Measurements from ENCODE around the gene RIT1.
"Not testable (repeated sequence)": the region's sequence is repeated elsewhere in the genome, so short reads cannot be mapped to it uniquely, and the experiment has no call there.

RIT1 gene

GRCh38 chr1:155933591-155934096, 22.5 kb upstream of the RIT1 start:
- peak; percentile 42 for DNase-seq

GRCh38 chr1:155932487-155932886, 21.3 kb upstream of the RIT1 start:
- no peak for DNase-seq

DNA sequence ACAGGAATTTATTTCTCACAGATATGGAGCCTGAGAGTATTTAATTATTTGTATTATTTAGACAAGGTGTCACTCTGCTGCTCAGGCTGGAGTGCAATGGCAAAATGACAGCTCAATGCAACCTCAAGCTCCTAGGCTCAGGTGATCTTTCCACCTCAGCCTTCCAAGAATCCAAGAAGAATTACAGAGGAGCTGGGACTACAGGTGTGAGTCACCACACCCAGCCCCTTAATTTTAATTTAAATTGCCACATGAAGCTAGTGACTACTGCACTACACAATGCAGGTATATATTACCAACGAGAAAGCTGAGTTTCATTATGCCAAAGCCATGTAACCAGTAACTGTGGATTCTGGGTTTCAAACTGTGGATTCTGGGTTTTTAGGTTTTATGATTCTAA, 20.9 kb upstream of the RIT1 start:
- no peak for DNase-seq

DNA sequence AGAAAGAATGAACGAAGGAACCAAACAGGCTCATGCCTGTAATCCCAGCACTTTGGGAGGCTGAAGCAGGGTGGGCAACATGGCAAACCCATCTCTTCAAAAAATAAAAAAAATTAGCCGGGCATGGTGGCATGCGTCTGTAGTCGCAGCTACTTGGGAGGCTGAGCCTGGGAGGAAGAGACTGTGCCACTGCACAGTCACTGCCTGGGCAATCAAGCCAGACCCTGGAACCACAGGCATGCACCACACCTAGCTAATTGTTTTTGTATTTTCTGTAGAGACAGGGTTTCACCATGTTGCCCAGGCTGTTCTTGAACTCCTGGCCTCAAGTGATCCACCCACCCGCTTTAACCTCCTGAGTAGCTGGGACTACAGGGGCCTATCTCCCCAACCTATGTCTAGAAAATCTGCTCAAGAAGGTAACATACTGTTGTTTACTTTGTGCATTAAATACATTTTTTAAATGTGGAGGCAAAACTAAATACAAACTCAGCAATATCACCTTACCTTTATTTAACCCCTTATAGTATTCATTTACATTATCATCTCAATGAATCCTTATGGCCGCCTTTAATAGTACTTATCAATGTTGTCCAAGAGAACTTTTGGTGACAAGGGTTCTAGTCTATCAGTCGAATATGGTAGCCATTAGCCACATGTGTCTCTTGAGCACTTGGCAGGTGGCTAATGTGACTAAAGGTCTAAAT, 20.3 kb upstream of the RIT1 start:
- no peak for DNase-seq

- DNase-seq, result not testable (repeated sequence)
These were observed 19.6 kb upstream of the RIT1 start for GRCh38 chr1:155930725-155931124.

GRCh38 chr1:155929057-155929456, 17.9 kb upstream of the RIT1 start:
- DNase-seq, result no peak

GRCh38 chr1:155925506-155925905, 14.4 kb upstream of the RIT1 start:
- no peak for DNase-seq

DNA sequence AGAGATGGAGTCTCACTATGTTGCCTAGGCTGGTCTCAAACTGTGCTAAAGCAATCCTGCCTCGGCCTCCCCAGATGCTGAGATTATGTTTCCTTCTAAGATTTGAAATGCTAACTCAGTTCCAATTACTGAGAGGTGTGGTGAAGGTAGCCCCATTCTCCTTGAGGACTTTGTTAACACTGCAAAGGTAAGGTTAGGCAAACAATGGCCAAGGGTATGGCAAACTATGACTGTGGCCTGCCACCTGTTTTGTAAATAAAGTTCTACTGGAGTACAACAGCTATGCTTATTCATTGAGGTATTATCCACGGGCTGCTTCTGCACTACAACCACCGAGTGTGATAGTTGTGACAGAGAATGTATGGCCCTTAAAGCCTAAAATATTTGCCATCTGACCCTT, 9.6 kb upstream of the RIT1 start:
- no peak for DNase-seq

GRCh38 chr1:155919801-155920200, 8.7 kb upstream of the RIT1 start:
- DNase-seq, result no peak

DNA sequence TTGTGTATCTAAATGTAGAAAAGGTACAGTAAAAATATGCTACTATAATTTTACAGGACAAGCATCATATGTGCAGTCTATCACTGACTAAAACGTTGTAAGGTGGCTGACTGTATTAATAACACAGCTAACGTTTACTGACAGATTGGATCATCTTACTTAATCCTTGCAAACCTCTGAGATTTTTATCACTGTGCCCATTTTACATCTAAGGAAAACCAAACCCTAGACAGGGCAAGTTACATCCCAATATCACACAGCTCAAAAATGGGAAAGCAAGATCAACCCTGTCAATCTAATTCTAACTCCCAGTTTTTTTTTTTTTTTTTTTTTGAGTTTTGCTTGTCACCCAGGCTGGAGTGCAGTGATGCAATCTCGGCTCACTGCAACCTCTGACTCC, 7.5 kb upstream of the RIT1 start:
- DNase-seq, result no peak

DNA sequence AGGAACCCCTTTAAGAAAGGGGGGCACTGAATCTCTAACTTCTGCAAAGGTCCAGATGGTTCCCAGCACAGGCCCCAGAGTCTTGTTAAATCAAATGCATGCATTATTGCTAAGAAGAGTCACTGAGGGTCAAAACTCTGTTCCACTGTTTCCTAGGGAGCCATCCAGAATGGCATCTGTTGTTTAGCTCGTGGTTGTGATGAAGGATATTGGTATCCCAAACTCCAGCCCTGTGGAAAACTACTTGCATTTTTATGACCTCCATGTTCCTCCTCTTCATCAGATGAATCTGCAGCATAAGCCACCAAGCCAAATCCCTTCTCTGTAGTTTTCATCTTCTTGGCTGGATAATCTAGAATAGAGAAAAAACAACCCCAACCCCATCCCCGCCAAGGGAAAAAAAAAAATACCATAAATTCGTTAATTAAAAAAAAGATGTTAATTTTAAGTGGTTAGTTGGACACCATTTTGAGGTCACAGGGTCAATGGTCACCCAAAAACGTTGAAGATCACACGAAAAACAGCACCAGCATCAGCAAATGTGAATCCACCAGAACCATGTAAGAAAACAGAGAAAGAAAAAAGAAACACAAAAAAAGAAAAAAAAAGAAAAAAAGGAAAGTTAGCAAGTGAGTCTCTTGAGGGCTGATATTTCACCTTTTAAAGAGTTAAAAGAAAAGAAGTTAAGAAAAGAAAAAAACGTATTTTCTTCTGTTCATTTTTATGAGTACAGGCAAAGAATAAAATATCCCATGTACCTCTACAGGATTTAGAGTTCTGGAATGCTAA, 3.0 kb upstream of the RIT1 start:
- no peak for DNase-seq

GRCh38 chr1:155912056-155912536, 947 bp upstream of the RIT1 start:
- DNase-seq, result no peak

DNA sequence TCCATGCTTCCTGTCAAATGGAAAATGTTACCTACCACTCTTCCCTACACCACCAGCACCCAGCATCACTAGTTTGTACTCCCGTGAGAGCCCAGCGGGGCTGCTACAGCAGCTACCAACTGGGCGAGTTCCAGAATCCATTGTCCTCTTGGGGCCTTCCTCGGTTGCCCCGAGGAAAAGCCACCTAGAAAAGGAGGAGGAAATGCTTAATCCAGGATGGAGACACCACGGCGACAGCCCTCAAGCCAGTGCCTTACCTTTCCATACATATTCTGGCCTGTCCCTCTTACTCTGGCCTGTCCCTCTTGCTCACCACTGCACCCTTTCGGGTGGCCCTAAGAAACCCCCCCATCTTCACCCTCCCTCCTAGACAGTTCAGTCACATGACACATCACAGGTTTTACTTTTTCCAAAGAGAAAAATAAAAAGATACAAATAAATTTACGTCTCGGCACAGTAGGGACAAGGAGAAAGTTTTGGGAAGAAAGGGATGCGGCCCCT, 478 bp downstream of the RIT1 start:
- DNase-seq, result peak; percentile 61

DNA sequence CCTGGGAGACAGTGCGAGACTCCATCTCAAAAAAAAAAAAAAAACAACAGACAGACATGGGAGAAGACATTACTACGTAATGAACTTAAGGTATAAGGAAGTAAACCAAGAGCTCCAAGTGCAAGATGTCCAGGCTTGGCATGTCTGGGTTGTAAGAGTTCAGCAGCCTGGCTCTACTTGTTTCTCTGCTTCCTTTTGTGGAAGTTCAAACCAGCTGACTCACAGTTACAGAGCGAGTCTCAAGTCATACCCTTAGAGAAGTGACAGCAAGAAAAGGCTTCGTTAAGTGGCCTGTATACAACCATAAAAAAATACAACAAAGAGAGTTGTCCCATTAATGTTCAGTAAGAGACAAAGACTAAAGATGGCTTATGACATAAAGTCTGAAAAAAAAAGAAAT, 1.3 kb downstream of the RIT1 start:
- DNase-seq, result peak; percentile 83

DNA sequence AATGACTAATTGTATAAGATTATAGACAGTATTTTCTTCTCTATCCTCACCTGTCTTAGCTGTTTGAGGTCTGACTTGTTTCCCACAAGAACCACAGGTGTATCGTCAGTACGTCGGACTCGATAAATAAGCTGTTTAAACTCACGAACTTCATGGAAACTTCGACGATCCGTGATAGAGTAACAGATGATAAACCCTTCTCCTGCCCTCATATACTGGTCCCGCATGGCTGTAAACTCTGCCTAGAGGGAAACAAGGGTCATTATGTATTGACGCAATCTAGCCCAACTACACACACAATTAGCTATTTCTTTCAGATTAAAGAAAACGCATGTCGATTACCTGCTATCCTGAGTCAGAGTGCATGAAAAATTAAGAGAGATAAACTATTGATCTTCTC, 6.9 kb downstream of the RIT1 start:
- DNase-seq, result no peak

DNA sequence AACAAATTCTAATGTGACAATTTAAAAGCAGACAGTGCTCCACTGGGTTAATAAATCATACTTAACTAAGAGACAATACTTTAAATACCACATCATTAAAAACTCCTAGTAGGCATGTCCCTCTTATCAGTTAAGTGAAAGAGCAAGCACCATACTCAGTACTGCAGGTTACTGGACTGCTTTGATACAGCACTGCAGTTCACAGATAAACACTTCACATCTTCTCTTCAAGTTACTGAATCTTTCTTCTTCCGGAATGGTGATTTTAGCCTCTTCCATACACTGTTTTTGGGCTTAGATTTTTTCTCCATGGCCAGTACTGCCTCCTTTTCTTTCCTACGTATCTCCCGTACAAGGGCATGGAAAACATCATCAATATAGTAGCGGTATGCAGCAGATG, 11.0 kb downstream of the RIT1 start:
- DNase-seq, result peak; percentile 64

GRCh38 chr1:155899683-155900082, 11.5 kb downstream of the RIT1 start:
- no peak for DNase-seq

GRCh38 chr1:155898888-155899287, 12.3 kb downstream of the RIT1 start:
- DNase-seq, result no peak

GRCh38 chr1:155897746-155898145, 13.4 kb downstream of the RIT1 start:
- DNase-seq, result no peak

- not testable (repeated sequence) for DNase-seq
These were observed 14.7 kb downstream of the RIT1 start for GRCh38 chr1:155896476-155896875.

- not testable (repeated sequence) for DNase-seq
These were observed 15.5 kb downstream of the RIT1 start for GRCh38 chr1:155895617-155896016.

DNA sequence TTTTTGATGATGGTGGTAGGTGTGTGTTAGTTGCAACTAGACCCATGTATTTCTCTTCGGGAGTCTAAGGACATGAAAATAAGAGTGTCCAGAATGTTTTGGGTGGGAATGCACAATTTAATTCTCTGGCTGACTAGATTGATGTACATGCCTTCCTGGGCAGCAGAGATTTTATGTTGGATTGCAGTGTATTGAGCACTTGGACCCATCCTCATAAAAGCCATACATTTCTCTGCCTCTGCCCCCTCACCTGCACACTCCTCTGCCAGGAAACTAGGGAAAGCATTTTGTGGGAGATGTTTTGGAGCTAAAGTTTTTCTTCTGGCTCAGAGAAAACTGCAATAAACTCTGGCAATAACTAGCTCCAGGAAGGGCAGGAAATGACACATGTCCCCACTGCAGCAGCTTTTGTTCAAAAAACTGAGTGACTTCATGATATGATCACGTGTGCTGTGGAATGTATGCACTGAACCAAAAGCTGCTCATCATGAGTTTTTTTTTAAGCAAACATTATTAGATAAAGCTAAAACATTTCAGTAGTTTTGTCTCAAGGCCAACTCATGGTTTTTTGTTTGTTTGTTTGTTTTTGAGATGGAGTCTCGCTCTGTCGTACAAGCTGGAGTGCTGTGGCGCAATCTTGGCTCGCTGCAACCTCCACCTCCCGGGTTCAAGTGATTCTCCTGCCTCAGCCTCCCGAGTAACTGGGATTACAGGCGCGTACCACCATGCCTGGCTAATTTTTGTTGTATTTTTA, 17.6 kb downstream of the RIT1 start:
- DNase-seq, result peak; percentile 62

GRCh38 chr1:155892796-155893195, 18.4 kb downstream of the RIT1 start:
- no peak for DNase-seq

All from hematopoietic multipotent progenitor cell treated with erythropoietin and hydrocortisone succinate and interleukin-3 and kit ligand, for 4 days (in vitro differentiated cells).